ENCODE data around the gene KIF1C.
A peak's percentile ranks its signal among the peaks of the same experiment; 100 is the strongest.

Gene KIF1C

GRCh38 chr17:5032865-5033264 lies 35.1 kb downstream of the KIF1C start:
- H3K27me3 Mint-ChIP-seq, result peaks cover 24% of the 10 kb centered on the region
- H3K27ac Mint-ChIP-seq, result no peak overlapping the region
- peaks cover 2% of the 10 kb centered on the region for H3K36me3 Mint-ChIP-seq
- CTCF ChIA-PET, result interaction anchor here (2.2 kb wide), 1 partner anchor 28 kb away, joined by 11 read pairs; no protein-coding TSS in a partner anchor
- DNase-seq, result no peak
- peaks cover 34% of the 10 kb centered on the region for H3K4me1 Mint-ChIP-seq
- H3K9me3 Mint-ChIP-seq, result no peaks in the 10 kb centered on the region
- no peak overlapping the region for H3K4me3 Mint-ChIP-seq

- Mint-ChIP-seq H3K9me3 (no peaks in the 10 kb centered on the region), H3K27me3 (peaks cover 24% of the 10 kb centered on the region), H3K4me3 (no peak overlapping the region), H3K36me3 (peaks cover 2% of the 10 kb centered on the region), H3K4me1 (peaks cover 31% of the 10 kb centered on the region), H3K27ac (no peak overlapping the region)
- no peak for DNase-seq
- CTCF ChIA-PET, result interaction anchor here (2.2 kb wide), 1 partner anchor 28 kb away, joined by 11 read pairs; no protein-coding TSS in a partner anchor
These were observed 35.7 kb downstream of the KIF1C start for GRCh38 chr17:5033352-5034015.

- H3K27me3 Mint-ChIP-seq, result peaks cover 24% of the 10 kb centered on the region
- H3K27ac Mint-ChIP-seq, result no peak overlapping the region
- no peak for DNase-seq
- no peak overlapping the region for H3K4me3 Mint-ChIP-seq
- peaks cover 31% of the 10 kb centered on the region for H3K4me1 Mint-ChIP-seq
- no peaks in the 10 kb centered on the region for H3K9me3 Mint-ChIP-seq
- peaks cover 2% of the 10 kb centered on the region for H3K36me3 Mint-ChIP-seq
- CTCF ChIA-PET, result interaction anchor here (2.2 kb wide), 1 partner anchor 29 kb away, joined by 8 read pairs; no protein-coding TSS in a partner anchor
These were observed 36.3 kb downstream of the KIF1C start for GRCh38 chr17:5034063-5034462.

- H3K4me3 Mint-ChIP-seq, result no peak overlapping the region
- H3K4me1 Mint-ChIP-seq, result peaks cover 31% of the 10 kb centered on the region
- peaks cover 2% of the 10 kb centered on the region for H3K36me3 Mint-ChIP-seq
- CTCF ChIA-PET, result interaction anchor here (0.6 to 2.2 kb wide), 2 partner anchors 8 to 29 kb away, joined by 3 to 8 read pairs; no protein-coding TSS in a partner anchor
- H3K9me3 Mint-ChIP-seq, result no peaks in the 10 kb centered on the region
- H3K27ac Mint-ChIP-seq, result no peak overlapping the region
- DNase-seq, result no peak
- peaks cover 24% of the 10 kb centered on the region for H3K27me3 Mint-ChIP-seq
These were observed 36.9 kb downstream of the KIF1C start for GRCh38 chr17:5034651-5035050.

- CTCF ChIA-PET, result interaction anchor here (0.6 to 2.2 kb wide), 2 partner anchors 9 to 28 kb away, joined by 3 to 8 read pairs; no protein-coding TSS in a partner anchor
- Mint-ChIP-seq H3K36me3 (peaks cover 3% of the 10 kb centered on the region), H3K4me3 (no peak within 1 kb of the TSS), H3K27ac (no peak within 1 kb of the TSS), H3K4me1 (peaks cover 33% of the 10 kb centered on the region), H3K9me3 (no peaks in the 10 kb centered on the region), H3K27me3 (peaks cover 24% of the 10 kb centered on the region)
- DNase-seq, result no peak
These were observed 37.6 kb downstream of the KIF1C start, which contains the start of gene SLC52A1 for GRCh38 chr17:5035315-5035714. Gene SLC52A1, minus strand, starts transcription at chr17:5035426. Its CDS starts 820 bp downstream, at chr17:5034606.

- Mint-ChIP-seq H3K36me3 (peaks cover 17% of the 10 kb centered on the region), H3K4me1 (peaks cover 62% of the 10 kb centered on the region), H3K27me3 (no peaks in the 10 kb centered on the region), H3K27ac (peak overlapping the region; percentile 93), H3K9me3 (peaks cover 2% of the 10 kb centered on the region), H3K4me3 (peak overlapping the region; percentile 81)
- DNase-seq, result peak; percentile 63
- CTCF ChIA-PET, result interaction anchor here (1.5 kb wide), 1 partner anchor 12 kb away, joined by 4 read pairs; no protein-coding TSS in a partner anchor
These were observed 44.6 kb downstream of the KIF1C start for GRCh38 chr17:5042157-5043022.

- CTCF ChIA-PET, result interaction anchor here (0.7 to 2.2 kb wide), 2 partner anchors 12 to 26 kb away, joined by 3 to 9 read pairs; no protein-coding TSS in a partner anchor
- peaks cover 73% of the 10 kb centered on the region for H3K4me1 Mint-ChIP-seq
- peaks cover 2% of the 10 kb centered on the region for H3K9me3 Mint-ChIP-seq
- H3K27me3 Mint-ChIP-seq, result no peaks in the 10 kb centered on the region
- no peak for DNase-seq
- peak overlapping the region; percentile 81 for H3K4me3 Mint-ChIP-seq
- H3K27ac Mint-ChIP-seq, result peak overlapping the region; percentile 93
- H3K36me3 Mint-ChIP-seq, result peaks cover 22% of the 10 kb centered on the region
These were observed 45.8 kb downstream of the KIF1C start for GRCh38 chr17:5043524-5043923.

GRCh38 chr17:5044630-5045029 lies 46.9 kb downstream of the KIF1C start:
- H3K9me3 Mint-ChIP-seq, result peaks cover 2% of the 10 kb centered on the region
- no peaks in the 10 kb centered on the region for H3K27me3 Mint-ChIP-seq
- CTCF ChIA-PET, result interaction anchor here (0.9 to 2.2 kb wide), 2 partner anchors 13 to 17 kb away, joined by 4 to 9 read pairs; no protein-coding TSS in a partner anchor
- H3K4me1 Mint-ChIP-seq, result peaks cover 83% of the 10 kb centered on the region
- no peak overlapping the region for H3K27ac Mint-ChIP-seq
- DNase-seq, result no peak
- no peak overlapping the region for H3K4me3 Mint-ChIP-seq
- H3K36me3 Mint-ChIP-seq, result peaks cover 26% of the 10 kb centered on the region

GRCh38 chr17:5045496-5045895 lies 47.7 kb downstream of the KIF1C start:
- Mint-ChIP-seq H3K27me3 (no peaks in the 10 kb centered on the region), H3K36me3 (peaks cover 28% of the 10 kb centered on the region), H3K4me3 (no peak overlapping the region), H3K9me3 (peaks cover 2% of the 10 kb centered on the region), H3K4me1 (peaks cover 84% of the 10 kb centered on the region), H3K27ac (peak overlapping the region; percentile 82)
- CTCF ChIA-PET, result interaction anchor here (0.9 to 2.2 kb wide), 2 partner anchors 14 to 16 kb away, joined by 4 to 9 read pairs; no protein-coding TSS in a partner anchor
- DNase-seq, result no peak

GRCh38 chr17:5047446-5047845 lies 49.7 kb downstream of the KIF1C start:
- no peak for DNase-seq
- peaks cover 28% of the 10 kb centered on the region for H3K36me3 Mint-ChIP-seq
- peaks cover 2% of the 10 kb centered on the region for H3K9me3 Mint-ChIP-seq
- CTCF ChIA-PET, result interaction anchor here (0.6 to 1.2 kb wide), 3 partner anchors 16 to 163 kb away, joined by 3 to 6 read pairs (median 3); no protein-coding TSS in a partner anchor
- no peaks in the 10 kb centered on the region for H3K27me3 Mint-ChIP-seq
- H3K27ac Mint-ChIP-seq, result peak overlapping the region; percentile 84
- H3K4me1 Mint-ChIP-seq, result peaks cover 76% of the 10 kb centered on the region
- no peak overlapping the region for H3K4me3 Mint-ChIP-seq

- peaks cover 60% of the 10 kb centered on the region for H3K4me1 Mint-ChIP-seq
- H3K27me3 Mint-ChIP-seq, result no peaks in the 10 kb centered on the region
- CTCF ChIA-PET, result interaction anchor here (1.1 to 1.2 kb wide), 2 partner anchors 19 to 63 kb away, joined by 4 to 5 read pairs; no protein-coding TSS in a partner anchor
- no peak overlapping the region for H3K4me3 Mint-ChIP-seq
- H3K36me3 Mint-ChIP-seq, result peaks cover 31% of the 10 kb centered on the region
- peak overlapping the region; percentile 96 for H3K27ac Mint-ChIP-seq
- DNase-seq, result peak; percentile 85
- H3K9me3 Mint-ChIP-seq, result no peaks in the 10 kb centered on the region
These were observed 51.6 kb downstream of the KIF1C start for GRCh38 chr17:5049314-5049841.

GRCh38 chr17:5050278-5050677 lies 52.5 kb downstream of the KIF1C start:
- no peak overlapping the region for H3K4me3 Mint-ChIP-seq
- no peaks in the 10 kb centered on the region for H3K9me3 Mint-ChIP-seq
- DNase-seq, result no peak
- H3K27ac Mint-ChIP-seq, result peak overlapping the region; percentile 96
- no peaks in the 10 kb centered on the region for H3K27me3 Mint-ChIP-seq
- peaks cover 31% of the 10 kb centered on the region for H3K36me3 Mint-ChIP-seq
- CTCF ChIA-PET, result no interaction called here
- H3K4me1 Mint-ChIP-seq, result peaks cover 51% of the 10 kb centered on the region

GRCh38 chr17:5055543-5055942 lies 57.8 kb downstream of the KIF1C start:
- CTCF ChIA-PET, result no interaction called here
- no peak for DNase-seq

More at GRCh38 chr17:5055543-5055942, 57.8 kb downstream of the KIF1C start:
- H3K4me1 Mint-ChIP-seq, result peaks cover 1% of the 10 kb centered on the region
- peaks cover 13% of the 10 kb centered on the region for H3K36me3 Mint-ChIP-seq
- H3K27ac Mint-ChIP-seq, result no peak overlapping the region
- no peak overlapping the region for H3K4me3 Mint-ChIP-seq
- H3K9me3 Mint-ChIP-seq, result no peaks in the 10 kb centered on the region
- H3K27me3 Mint-ChIP-seq, result peaks cover 4% of the 10 kb centered on the region

All from activated naive CD4-positive, alpha-beta T cell treated with anti-CD3 and anti-CD28 coated beads, Interleukin-2, amount 10 ng/mL, durations not matched to agents 7 days and 5 days (primary cell).